GM12801 (cell line): ENCODE measurements around the gene COMMD1.

Source experiments
- CTCF ChIP-seq: IDR thresholded peaks from one replicate; pipeline ENCODE4 v1.5.1; 2011; ENCODE audit warnings: control low read depth; ENCODE audit not compliant: insufficient read length; ENCODE audit errors: extremely low read depth

The COMMD1 gene

GRCh38 chr2:62029910-62030309 lies 124.4 kb downstream of the COMMD1 start:
- TF ChIP-seq CTCF = no peak

- TF ChIP-seq CTCF = no peak
Measured at GRCh38 chr2:62030902-62031301, 125.4 kb downstream of the COMMD1 start.

GRCh38 chr2:62032096-62032495 lies 126.6 kb downstream of the COMMD1 start:
- no peak for TF ChIP-seq CTCF

GRCh38 chr2:62034715-62035114 lies 129.2 kb downstream of the COMMD1 start:
- no peak for TF ChIP-seq CTCF

GRCh38 chr2:62036229-62036628 lies 130.8 kb downstream of the COMMD1 start:
- TF ChIP-seq CTCF = no peak

- TF ChIP-seq CTCF = no peak
Measured at GRCh38 chr2:62036761-62037250, 131.3 kb downstream of the COMMD1 start.

GRCh38 chr2:62038975-62039771 lies 133.7 kb downstream of the COMMD1 start:
- TF ChIP-seq CTCF = no peak
